Measurements from ENCODE around the gene C9. TPM values are rescaled to one million over a fixed set of nuclear protein-coding genes. Genes with fewer than 3 reads are reported as not detected.
A peak's percentile ranks its signal among the peaks of the same experiment; 100 is the strongest.
"Not testable (repeated sequence)": the region's sequence is repeated elsewhere in the genome, so short reads cannot be mapped to it uniquely, and the experiment has no call there.

The C9 gene
- total and polyA plus RNA-seq, 3 experiments from 2014 or later, result not detected

- H3K36me3 Mint-ChIP-seq; H3K4me3 ChIP-seq (ENCODE audit: low read length); H3K36me3 ChIP-seq (ENCODE audit: insufficient read depth, low read length); H3K4me3 Mint-ChIP-seq; H3K4me1 Mint-ChIP-seq; H3K27ac ChIP-seq (ENCODE audit: low read depth, low read length); POLR2A ChIA-PET; H3K27me3 ChIP-seq (ENCODE audit: insufficient read depth, low read length, poor library complexity, severe bottlenecking); H3K27ac Mint-ChIP-seq; DNase-seq; H3K9me3 Mint-ChIP-seq; H3K9me3 ChIP-seq (ENCODE audit: low read length); H3K4me1 ChIP-seq (ENCODE audit: insufficient read depth, low read length): not testable (repeated sequence)
- CTCF ChIA-PET, result interaction anchor here (2.0 kb wide), 1 partner anchor 26 kb away, joined by 7 read pairs; no protein-coding TSS in a partner anchor
- peaks cover 5 to 25% of the 10 kb centered on the region in 2 donors for H3K27me3 Mint-ChIP-seq
These were observed 37.8 kb upstream of the C9 start for GRCh38 chr5:39402140-39402539.

- H3K9me3 ChIP-seq (ENCODE audit: low read length), result no peaks in the 10 kb centered on the region
- no peak overlapping the region for H3K4me3 ChIP-seq (ENCODE audit: low read length)
- Mint-ChIP-seq H3K9me3 (peaks cover 0 to 2% (median 0%) of the 10 kb centered on the region in 5 donors), H3K27ac (peak overlapping the region in 2 of 8 donors; percentile 15 to 52), H3K4me1 (peaks cover 5 to 8% (median 6%) of the 10 kb centered on the region in 3 donors), H3K36me3 (no peaks in the 10 kb centered on the region), H3K27me3 (peaks cover 4 to 16% of the 10 kb centered on the region in 2 donors), H3K4me3 (no peak overlapping the region)
- POLR2A ChIA-PET, result no interaction called here
- CTCF ChIA-PET, result interaction anchor here (1.8 to 2.0 kb wide), 2 partner anchors 9 to 25 kb away, joined by 5 to 7 read pairs; no protein-coding TSS in a partner anchor
- no peaks in the 10 kb centered on the region for H3K27me3 ChIP-seq (ENCODE audit: insufficient read depth, low read length, poor library complexity, severe bottlenecking)
- DNase-seq, result no peak
- H3K27ac ChIP-seq (ENCODE audit: low read depth, low read length), result peak overlapping the region; percentile 13
- H3K36me3 ChIP-seq (ENCODE audit: insufficient read depth, low read length), result no peaks in the 10 kb centered on the region
- H3K4me1 ChIP-seq (ENCODE audit: insufficient read depth, low read length), result peaks cover 8% of the 10 kb centered on the region
These were observed 36.7 kb upstream of the C9 start for GRCh38 chr5:39400713-39401578.

GRCh38 chr5:39399135-39400036 is 35.1 kb upstream of the C9 start:
- no peak overlapping the region for H3K4me3 Mint-ChIP-seq
- Histone ChIP-seq H3K9me3 (ENCODE audit: low read length) (no peaks in the 10 kb centered on the region), H3K27me3 (ENCODE audit: insufficient read depth, low read length, poor library complexity, severe bottlenecking) (no peaks in the 10 kb centered on the region), H3K27ac (ENCODE audit: low read depth, low read length) (peak overlapping the region; percentile 28), H3K36me3 (ENCODE audit: insufficient read depth, low read length) (no peaks in the 10 kb centered on the region), H3K4me3 (ENCODE audit: low read length) (no peak overlapping the region), H3K4me1 (ENCODE audit: insufficient read depth, low read length) (peaks cover 8% of the 10 kb centered on the region)
- ChIA-PET CTCF (interaction anchor here (1.8 kb wide), 1 partner anchor 11 kb away, joined by 5 read pairs; no protein-coding TSS in a partner anchor), POLR2A (no interaction called here)
- H3K4me1 Mint-ChIP-seq, result peaks cover 5 to 8% (median 6%) of the 10 kb centered on the region in 3 donors
- H3K36me3 Mint-ChIP-seq, result no peaks in the 10 kb centered on the region
- no peaks in the 10 kb centered on the region for H3K9me3 Mint-ChIP-seq
- peaks cover 0 to 15% of the 10 kb centered on the region in 2 donors for H3K27me3 Mint-ChIP-seq
- peak overlapping the region in 3 of 8 donors; percentile 8 to 52 (median 35) for H3K27ac Mint-ChIP-seq
- no peak for DNase-seq

GRCh38 chr5:39396843-39397242 is 32.5 kb upstream of the C9 start:
- no peaks in the 10 kb centered on the region for H3K27me3 ChIP-seq (ENCODE audit: insufficient read depth, low read length, poor library complexity, severe bottlenecking)
- CTCF ChIA-PET, result no interaction called here
- no peak overlapping the region for H3K4me3 ChIP-seq (ENCODE audit: low read length)
- POLR2A ChIA-PET, result no interaction called here
- Mint-ChIP-seq H3K9me3 (no peaks in the 10 kb centered on the region), H3K4me3 (no peak overlapping the region), H3K27ac (no peak overlapping the region), H3K27me3 (peaks cover 0 to 9% of the 10 kb centered on the region in 2 donors), H3K36me3 (no peaks in the 10 kb centered on the region), H3K4me1 (peaks cover 5 to 8% (median 6%) of the 10 kb centered on the region in 3 donors)
- H3K4me1 ChIP-seq (ENCODE audit: insufficient read depth, low read length), result peaks cover 8% of the 10 kb centered on the region
- H3K27ac ChIP-seq (ENCODE audit: low read depth, low read length), result no peak overlapping the region
- DNase-seq, result no peak
- H3K9me3 ChIP-seq (ENCODE audit: low read length), result no peaks in the 10 kb centered on the region
- H3K36me3 ChIP-seq (ENCODE audit: insufficient read depth, low read length), result no peaks in the 10 kb centered on the region

- Mint-ChIP-seq H3K4me3 (no peak overlapping the region), H3K9me3 (no peaks in the 10 kb centered on the region), H3K27ac (no peak overlapping the region), H3K4me1 (peaks cover 5 to 8% (median 6%) of the 10 kb centered on the region in 3 donors), H3K36me3 (no peaks in the 10 kb centered on the region), H3K27me3 (peaks cover 0 to 9% of the 10 kb centered on the region in 2 donors)
- Histone ChIP-seq H3K36me3 (ENCODE audit: insufficient read depth, low read length) (no peaks in the 10 kb centered on the region), H3K4me3 (ENCODE audit: low read length) (no peak overlapping the region), H3K27ac (ENCODE audit: low read depth, low read length) (no peak overlapping the region), H3K27me3 (ENCODE audit: insufficient read depth, low read length, poor library complexity, severe bottlenecking) (no peaks in the 10 kb centered on the region), H3K9me3 (ENCODE audit: low read length) (no peaks in the 10 kb centered on the region), H3K4me1 (ENCODE audit: insufficient read depth, low read length) (peaks cover 8% of the 10 kb centered on the region)
- CTCF ChIA-PET, result no interaction called here
- POLR2A ChIA-PET, result no interaction called here
- DNase-seq, result no peak
These were observed 31.2 kb upstream of the C9 start for GRCh38 chr5:39395521-39395920.

GRCh38 chr5:39394946-39395345 is 30.7 kb upstream of the C9 start:
- POLR2A ChIA-PET, result no interaction called here

GRCh38 chr5:39390945-39391344 is 26.6 kb upstream of the C9 start:
- Histone ChIP-seq H3K9me3 (ENCODE audit: low read length) (no peaks in the 10 kb centered on the region), H3K36me3 (ENCODE audit: insufficient read depth, low read length) (no peaks in the 10 kb centered on the region), H3K27ac (ENCODE audit: low read depth, low read length) (no peak overlapping the region), H3K4me3 (ENCODE audit: low read length) (no peak overlapping the region), H3K4me1 (ENCODE audit: insufficient read depth, low read length) (no peaks in the 10 kb centered on the region), H3K27me3 (ENCODE audit: insufficient read depth, low read length, poor library complexity, severe bottlenecking) (no peaks in the 10 kb centered on the region)
- Mint-ChIP-seq H3K27me3 (peaks cover 0 to 9% of the 10 kb centered on the region in 2 donors), H3K27ac (no peak overlapping the region), H3K4me3 (no peak overlapping the region), H3K36me3 (no peaks in the 10 kb centered on the region), H3K4me1 (no peaks in the 10 kb centered on the region), H3K9me3 (no peaks in the 10 kb centered on the region)
- DNase-seq, result no peak
- ChIA-PET CTCF (interaction anchor here (1.7 kb wide), 1 partner anchor 15 kb away, joined by 5 read pairs; no protein-coding TSS in a partner anchor), POLR2A (no interaction called here)

More at GRCh38 chr5:39394946-39395345, 30.7 kb upstream of the C9 start:
- Histone ChIP-seq H3K4me1 (ENCODE audit: insufficient read depth, low read length) (peaks cover 8% of the 10 kb centered on the region), H3K4me3 (ENCODE audit: low read length) (no peak overlapping the region), H3K27me3 (ENCODE audit: insufficient read depth, low read length, poor library complexity, severe bottlenecking) (no peaks in the 10 kb centered on the region), H3K36me3 (ENCODE audit: insufficient read depth, low read length) (no peaks in the 10 kb centered on the region), H3K27ac (ENCODE audit: low read depth, low read length) (no peak overlapping the region), H3K9me3 (ENCODE audit: low read length) (no peaks in the 10 kb centered on the region)
- H3K4me3 Mint-ChIP-seq, result no peak overlapping the region
- peaks cover 5 to 8% (median 6%) of the 10 kb centered on the region in 3 donors for H3K4me1 Mint-ChIP-seq
- no peak for DNase-seq
- H3K9me3 Mint-ChIP-seq, result no peaks in the 10 kb centered on the region
- H3K27ac Mint-ChIP-seq, result no peak overlapping the region
- H3K36me3 Mint-ChIP-seq, result no peaks in the 10 kb centered on the region
- peaks cover 0 to 9% of the 10 kb centered on the region in 2 donors for H3K27me3 Mint-ChIP-seq
- CTCF ChIA-PET, result no interaction called here

GRCh38 chr5:39387293-39387692 is 23.0 kb upstream of the C9 start:
- H3K27ac ChIP-seq (ENCODE audit: low read depth, low read length), result no peak overlapping the region
- Mint-ChIP-seq H3K9me3 (no peaks in the 10 kb centered on the region), H3K4me1 (no peaks in the 10 kb centered on the region), H3K27me3 (peaks cover 0 to 14% of the 10 kb centered on the region in 2 donors), H3K4me3 (no peak overlapping the region), H3K27ac (no peak overlapping the region), H3K36me3 (no peaks in the 10 kb centered on the region)
- ChIA-PET POLR2A (no interaction called here), CTCF (no interaction called here)
- no peaks in the 10 kb centered on the region for H3K27me3 ChIP-seq (ENCODE audit: insufficient read depth, low read length, poor library complexity, severe bottlenecking)
- DNase-seq, result no peak
- no peak overlapping the region for H3K4me3 ChIP-seq (ENCODE audit: low read length)
- H3K9me3 ChIP-seq (ENCODE audit: low read length), result no peaks in the 10 kb centered on the region
- H3K36me3 ChIP-seq (ENCODE audit: insufficient read depth, low read length), result no peaks in the 10 kb centered on the region
- H3K4me1 ChIP-seq (ENCODE audit: insufficient read depth, low read length), result no peaks in the 10 kb centered on the region

Measured in CD8-positive, alpha-beta memory T cell (primary cell).